HG03378 (cell line): Measurements from ENCODE around the gene CTNNA3.

ENCODE experiments used
- ATAC-seq: cut with Tn5 transposase; IDR thresholded peaks from one replicate; pipeline ENCODE4 v1.9.1; 2021; ENCODE audit warnings: mild to moderate bottlenecking, moderate library complexity; ENCODE audit not compliant: unreplicated experiment

CTNNA3 gene

GRCh38 chr10:66713387-66713786 is 982.6 kb downstream of the CTNNA3 start:
- ATAC-seq = no peak

- no peak for ATAC-seq
These were observed 997.9 kb downstream of the CTNNA3 start for GRCh38 chr10:66698069-66698468.

GRCh38 chr10:66695046-66695445 is 1000.9 kb downstream of the CTNNA3 start:
- ATAC-seq = no peak

GRCh38 chr10:66684581-66684980 is 1011.4 kb downstream of the CTNNA3 start:
- no peak for ATAC-seq

- ATAC-seq = no peak
These were observed 1015.1 kb downstream of the CTNNA3 start for GRCh38 chr10:66680886-66681285.

GRCh38 chr10:66678521-66678920 is 1017.5 kb downstream of the CTNNA3 start:
- ATAC-seq = no peak

- no peak for ATAC-seq
These were observed 1022.9 kb downstream of the CTNNA3 start for GRCh38 chr10:66673071-66673470.

GRCh38 chr10:66671562-66671961 is 1024.4 kb downstream of the CTNNA3 start:
- ATAC-seq = no peak

GRCh38 chr10:66671064-66671463 is 1024.9 kb downstream of the CTNNA3 start:
- no peak for ATAC-seq

- no peak for ATAC-seq
These were observed 1039.5 kb downstream of the CTNNA3 start for GRCh38 chr10:66656499-66656898.

- ATAC-seq = no peak
These were observed 1041.1 kb downstream of the CTNNA3 start for GRCh38 chr10:66654861-66655260.

GRCh38 chr10:66651308-66652082 is 1044.5 kb downstream of the CTNNA3 start:
- no peak for ATAC-seq

GRCh38 chr10:66649626-66650025 is 1046.4 kb downstream of the CTNNA3 start:
- ATAC-seq = no peak

- no peak for ATAC-seq
These were observed 1053.8 kb downstream of the CTNNA3 start for GRCh38 chr10:66642217-66642616.

GRCh38 chr10:66639371-66639770 is 1056.6 kb downstream of the CTNNA3 start:
- ATAC-seq = no peak

- ATAC-seq = no peak
These were observed 1058.5 kb downstream of the CTNNA3 start for GRCh38 chr10:66637273-66638036.

GRCh38 chr10:66629996-66630395 is 1066.0 kb downstream of the CTNNA3 start:
- no peak for ATAC-seq

GRCh38 chr10:66627156-66627555 is 1068.8 kb downstream of the CTNNA3 start:
- ATAC-seq = no peak

GRCh38 chr10:66625709-66626590 is 1070.0 kb downstream of the CTNNA3 start:
- no peak for ATAC-seq

GRCh38 chr10:66622050-66622449 is 1073.9 kb downstream of the CTNNA3 start:
- no peak for ATAC-seq

- ATAC-seq = no peak
These were observed 1091.8 kb downstream of the CTNNA3 start for GRCh38 chr10:66604195-66604594.
